CD4-positive, alpha-beta T cell treated with Interleukin-17A for 1 hour (primary cell): ENCODE results near the gene QRICH2.
"Not testable (repeated sequence)": the region's sequence is repeated elsewhere in the genome, so short reads cannot be mapped to it uniquely, and the experiment has no call there.

Source experiments
- DNase-seq: peaks from one replicate; pipeline ENCODE4 v3.0.0-alpha.2; 2020

The QRICH2 gene

DNA sequence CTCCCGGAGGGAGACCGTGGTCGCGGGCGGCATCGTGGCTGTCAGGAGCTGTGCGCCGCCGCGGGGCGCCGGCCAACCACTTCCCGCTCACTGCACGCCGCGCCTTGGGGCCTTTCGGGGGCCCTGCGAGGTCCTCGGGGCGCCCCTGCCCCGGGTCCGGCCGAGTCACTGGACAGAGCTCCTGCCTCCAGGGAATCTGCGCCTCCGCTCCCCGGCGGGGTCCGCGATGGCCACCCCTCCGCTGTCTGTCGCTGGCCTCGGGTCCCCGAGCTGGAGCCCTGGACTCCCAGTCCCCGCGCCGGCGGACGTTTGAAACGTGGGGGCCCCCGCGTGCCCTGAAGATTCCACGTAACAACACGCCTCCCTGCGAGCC, at the start of gene QRICH2:
Gene QRICH2 (minus strand): TSS at position 311 of the 373 bp plus-strand sequence. CDS start 278 bp downstream, at position 33.
- no peak for DNase-seq

DNA sequence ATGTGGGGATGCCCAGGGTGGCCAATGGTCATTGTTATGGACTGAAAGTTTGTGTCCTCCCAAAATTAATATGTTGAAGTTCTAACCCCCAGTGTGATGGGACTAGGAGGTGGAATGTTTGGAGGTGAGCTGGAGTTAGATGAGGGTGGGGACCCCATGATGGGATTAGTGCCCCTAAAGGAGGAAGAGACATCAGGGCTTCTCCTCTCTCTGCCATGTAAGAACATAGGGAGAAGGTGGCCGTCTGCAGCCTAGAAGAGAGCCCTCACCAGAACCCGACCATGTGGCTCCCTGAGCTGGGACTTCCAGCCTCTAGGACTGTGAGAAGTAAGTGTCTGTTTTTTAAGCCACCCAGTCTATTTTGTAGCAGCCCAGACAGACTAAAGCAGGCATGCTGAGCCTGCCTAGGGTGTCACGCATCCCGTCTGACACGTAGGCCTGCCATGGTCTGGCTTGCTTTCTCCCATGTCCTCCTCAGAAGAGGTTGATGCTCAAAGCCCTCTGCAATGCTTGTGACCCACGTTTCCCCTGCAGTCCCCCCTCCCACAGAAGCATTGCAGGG, 49.6 kb upstream of the QRICH2 start:
- no peak for DNase-seq

DNA sequence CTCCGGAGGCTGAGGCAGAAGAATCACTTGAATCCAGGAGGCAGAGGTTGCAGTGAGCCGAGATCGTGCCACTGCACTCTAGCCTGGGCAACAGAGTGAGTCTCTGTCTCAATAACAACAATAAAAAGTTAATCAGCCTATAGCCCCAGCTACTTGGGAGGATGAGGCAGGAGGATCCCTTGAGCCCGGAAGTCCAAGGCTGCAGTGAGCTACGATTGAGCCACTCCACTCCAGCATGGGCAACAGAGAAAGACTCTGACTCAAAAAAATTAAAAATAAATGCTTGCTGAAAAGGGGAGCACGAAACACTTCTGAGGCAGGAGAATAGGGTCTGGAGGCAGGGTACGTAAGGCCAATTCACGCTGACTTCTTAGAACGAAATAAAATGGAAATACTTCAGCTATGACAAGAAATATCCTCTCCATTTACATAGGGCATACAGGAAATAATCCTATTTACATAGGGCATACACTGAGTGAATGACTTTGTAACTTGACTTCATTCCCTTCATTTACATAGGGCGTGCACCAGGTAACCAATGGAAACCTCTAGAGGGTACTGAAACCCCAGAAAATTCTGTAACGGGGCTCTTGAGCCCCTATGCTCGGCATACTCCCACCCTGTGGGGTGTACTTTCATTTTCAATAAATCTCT, 48.9 kb upstream of the QRICH2 start:
- DNase-seq, result no peak

DNA sequence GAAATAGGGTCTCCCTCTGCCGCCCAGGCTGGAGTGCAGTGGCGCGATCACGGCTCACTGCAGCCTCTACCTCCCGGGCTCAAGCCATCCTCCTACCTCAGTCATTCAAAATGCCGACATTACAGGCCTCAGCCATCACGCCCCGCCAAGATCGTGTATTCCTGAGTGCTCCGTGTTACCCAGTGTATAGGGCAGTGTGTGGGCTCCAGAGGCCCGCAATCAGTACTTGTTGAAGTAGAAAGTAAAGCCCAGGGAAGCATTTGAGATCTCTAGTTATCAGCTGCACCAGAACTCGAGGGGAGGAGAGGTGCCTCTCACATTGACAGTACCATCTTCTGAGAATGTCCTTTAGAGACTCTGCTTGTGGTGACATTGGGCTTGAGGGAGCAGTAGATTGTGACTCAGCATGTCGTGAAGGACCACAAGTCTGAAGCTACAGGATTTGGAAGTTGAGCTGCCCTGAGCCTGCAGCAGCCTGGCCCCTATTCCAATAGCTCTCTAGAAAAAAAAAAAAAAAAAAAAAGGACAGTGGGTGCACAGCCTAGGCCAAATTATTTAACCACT, 46.8 kb upstream of the QRICH2 start:
- no peak for DNase-seq

DNA sequence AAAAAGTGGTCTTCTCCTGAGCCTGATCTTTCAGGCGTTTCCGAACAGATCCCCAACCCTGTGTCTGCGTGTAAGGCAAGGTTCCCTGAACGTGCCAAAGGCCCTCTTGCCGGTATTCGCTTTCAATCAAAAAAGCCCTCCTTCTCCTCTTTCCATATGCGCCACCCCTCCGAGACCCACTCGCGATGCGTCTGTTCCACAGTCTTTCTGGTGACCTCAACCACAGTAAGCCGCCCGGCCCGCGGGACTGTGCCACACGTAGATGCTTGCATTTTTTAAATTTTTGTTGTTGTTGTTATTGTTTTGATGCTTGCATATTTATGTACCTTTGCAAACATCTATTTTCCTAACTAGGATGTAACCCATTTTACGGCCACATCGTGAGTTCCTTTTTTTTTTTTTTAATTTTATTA, 46.2 kb upstream of the QRICH2 start:
- DNase-seq, result no peak

- peak; percentile 88 for DNase-seq
These were observed 45.7 kb upstream of the QRICH2 start, which contains the start of gene PRPSAP1 for GRCh38 chr17:76353599-76354316. PRPSAP1 (minus strand) TSS chr17:76353916; CDS start chr17:76353703, 213 bp downstream.

- peak; percentile 0 for DNase-seq
These were observed 45.0 kb upstream of the QRICH2 start for GRCh38 chr17:76353004-76353598.

DNA sequence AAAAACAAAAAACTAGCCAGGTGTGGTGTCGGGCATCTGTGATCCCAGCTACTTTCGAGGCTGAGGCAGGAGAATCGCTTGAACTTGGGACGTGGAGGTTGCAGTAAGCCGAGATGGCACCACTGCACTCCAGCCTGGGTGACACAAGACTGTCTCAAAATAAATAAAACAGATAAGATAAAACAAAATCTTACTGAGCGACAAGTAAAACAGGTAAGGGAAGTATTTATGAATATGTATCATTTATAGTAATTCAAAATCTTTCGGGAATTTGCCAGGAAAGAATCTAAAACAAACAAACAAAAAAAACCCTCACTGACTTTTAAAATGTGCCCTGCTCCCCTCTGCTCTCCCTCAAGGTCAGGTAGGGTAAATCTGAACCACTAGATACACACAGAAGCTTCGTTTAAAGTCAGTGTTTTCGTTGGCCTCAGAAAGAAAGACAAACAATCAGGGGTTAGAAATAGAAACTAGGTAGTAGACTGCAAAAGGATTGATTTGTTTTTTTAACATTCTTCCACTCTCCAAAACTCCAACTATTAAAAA, 43.5 kb upstream of the QRICH2 start:
- DNase-seq, result no peak

GRCh38 chr17:76350463-76350862, 42.4 kb upstream of the QRICH2 start:
- no peak for DNase-seq

DNA sequence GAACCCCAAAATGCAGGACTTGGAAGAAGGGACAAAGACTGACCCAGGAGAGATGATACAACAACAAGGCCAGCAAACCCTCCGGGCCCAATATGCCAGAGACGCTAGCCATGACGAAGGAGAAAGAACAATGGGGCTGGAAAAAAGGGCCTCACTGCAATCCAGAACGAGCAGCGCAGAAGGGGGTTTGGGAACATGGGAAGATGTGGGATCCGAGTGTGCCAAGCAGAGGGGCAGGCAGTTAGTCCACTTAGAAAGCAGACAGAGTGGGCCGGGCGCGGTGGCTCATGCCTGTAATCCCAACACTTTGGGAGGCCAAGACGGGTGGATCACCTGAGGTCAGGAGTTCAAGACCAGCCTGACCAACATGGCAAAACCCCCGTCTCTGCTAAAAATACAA, 38.9 kb upstream of the QRICH2 start:
- DNase-seq, result not testable (repeated sequence)

DNA sequence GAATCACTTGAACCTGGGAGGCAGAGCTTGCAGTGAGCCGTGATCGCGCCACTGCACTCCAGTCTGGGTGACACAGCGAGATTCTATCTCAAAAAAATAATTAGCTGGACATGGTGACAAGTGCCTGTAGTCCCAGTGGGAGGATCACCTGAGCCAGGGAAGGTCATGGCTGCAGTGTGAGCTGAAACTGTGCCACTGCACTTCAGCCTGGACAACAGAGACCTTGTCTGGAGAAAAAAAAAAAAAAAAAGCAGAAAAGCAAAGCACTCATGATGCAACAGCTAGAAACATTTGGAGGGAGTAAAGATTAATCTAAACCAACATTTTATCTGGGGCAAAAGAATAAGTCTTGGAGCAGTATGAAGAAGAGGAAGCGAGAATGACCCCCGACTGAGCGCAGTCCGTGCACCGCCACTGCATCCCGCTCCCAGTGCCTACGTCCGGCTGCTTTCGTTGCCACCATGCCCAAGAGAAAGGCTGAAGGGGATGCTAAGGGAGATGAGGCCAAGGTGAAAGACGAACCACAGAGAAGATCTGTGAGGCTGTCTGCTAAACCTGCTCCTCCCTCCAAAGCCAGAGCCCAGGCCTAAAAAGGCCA, 37.4 kb upstream of the QRICH2 start:
- no peak for DNase-seq

DNA sequence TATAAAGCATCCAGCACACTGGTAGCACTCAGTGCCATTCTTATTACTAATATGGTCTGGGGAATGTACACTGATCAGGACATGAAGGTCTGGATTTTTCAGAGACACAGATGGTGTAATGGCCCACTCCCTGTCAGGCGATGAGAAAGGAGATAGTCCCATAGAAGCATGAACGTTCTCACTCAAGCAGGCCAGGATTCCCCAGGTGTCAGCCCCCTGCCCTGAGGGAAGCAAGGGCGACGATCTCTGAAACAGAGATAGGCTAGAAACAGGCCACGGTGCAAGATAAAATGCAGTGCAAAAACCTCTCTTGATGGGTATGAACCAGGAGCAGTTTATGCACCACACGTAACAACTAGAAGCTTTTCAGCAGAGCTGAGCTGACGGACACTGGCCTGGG, 35.0 kb upstream of the QRICH2 start:
- no peak for DNase-seq

GRCh38 chr17:76341301-76341700, 33.2 kb upstream of the QRICH2 start:
- no peak for DNase-seq

GRCh38 chr17:76337413-76337777, 29.3 kb upstream of the QRICH2 start:
- no peak for DNase-seq

DNA sequence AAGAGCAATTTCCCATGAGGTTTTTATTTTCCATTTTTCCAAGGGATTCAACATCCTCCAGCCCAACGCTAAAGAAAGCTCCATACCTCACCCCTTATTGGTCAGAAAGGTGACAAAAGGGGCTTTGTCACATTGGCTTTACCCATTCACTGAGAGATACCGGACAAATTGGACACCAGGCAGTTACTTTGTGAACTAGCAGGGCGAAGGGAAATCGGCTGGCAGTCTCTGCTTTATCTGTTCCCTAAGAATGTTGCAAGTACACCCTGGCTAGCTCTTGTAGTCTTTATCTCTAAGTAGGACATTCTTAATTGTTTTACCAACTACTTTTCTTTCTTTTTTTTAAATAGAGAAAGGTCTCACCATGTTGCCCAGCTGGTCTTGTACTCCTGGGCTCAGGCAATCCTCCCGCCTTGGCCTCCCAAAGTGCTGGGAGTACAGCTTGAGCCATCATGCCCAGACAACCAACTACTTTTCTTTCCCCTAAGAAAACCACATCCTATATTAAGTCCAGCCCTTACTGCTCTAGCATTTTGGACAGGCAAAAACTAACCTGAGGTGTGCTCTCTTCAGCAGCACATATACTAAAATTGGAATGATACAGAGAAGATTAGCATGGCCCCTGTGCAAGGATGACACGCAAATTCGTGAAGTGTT, 28.8 kb upstream of the QRICH2 start:
- DNase-seq, result no peak

DNA sequence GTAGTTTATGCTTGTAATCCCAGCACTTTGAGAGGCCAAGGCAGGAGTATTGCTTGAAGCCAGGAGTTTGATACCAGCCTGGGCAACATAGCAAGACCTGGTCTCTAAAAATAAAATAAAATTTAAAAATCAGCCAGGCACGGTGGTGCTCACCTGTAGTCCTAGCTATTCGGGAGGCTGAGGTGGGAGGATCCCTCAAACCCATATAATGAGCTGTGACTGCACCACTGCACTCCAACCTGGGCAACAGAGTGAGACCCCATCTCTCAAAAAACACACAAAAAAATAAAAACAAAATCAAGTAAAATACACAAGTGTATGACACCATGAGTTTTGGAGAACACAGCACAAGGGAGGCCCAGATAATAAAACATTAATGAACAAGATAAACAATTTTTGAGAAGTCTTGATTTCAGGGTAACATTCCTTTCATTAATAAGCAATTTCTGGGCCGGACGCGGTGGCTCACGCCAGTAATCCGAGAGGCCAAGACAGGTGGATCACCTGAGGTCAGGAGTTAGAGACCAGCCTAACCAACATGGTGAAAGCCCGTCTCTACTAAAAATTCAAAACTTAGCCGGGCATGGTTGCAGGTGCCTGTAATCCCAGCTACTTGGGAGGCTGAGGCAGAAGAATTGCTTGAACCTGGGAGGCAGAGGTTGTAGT, 27.8 kb upstream of the QRICH2 start:
- no peak for DNase-seq

DNA sequence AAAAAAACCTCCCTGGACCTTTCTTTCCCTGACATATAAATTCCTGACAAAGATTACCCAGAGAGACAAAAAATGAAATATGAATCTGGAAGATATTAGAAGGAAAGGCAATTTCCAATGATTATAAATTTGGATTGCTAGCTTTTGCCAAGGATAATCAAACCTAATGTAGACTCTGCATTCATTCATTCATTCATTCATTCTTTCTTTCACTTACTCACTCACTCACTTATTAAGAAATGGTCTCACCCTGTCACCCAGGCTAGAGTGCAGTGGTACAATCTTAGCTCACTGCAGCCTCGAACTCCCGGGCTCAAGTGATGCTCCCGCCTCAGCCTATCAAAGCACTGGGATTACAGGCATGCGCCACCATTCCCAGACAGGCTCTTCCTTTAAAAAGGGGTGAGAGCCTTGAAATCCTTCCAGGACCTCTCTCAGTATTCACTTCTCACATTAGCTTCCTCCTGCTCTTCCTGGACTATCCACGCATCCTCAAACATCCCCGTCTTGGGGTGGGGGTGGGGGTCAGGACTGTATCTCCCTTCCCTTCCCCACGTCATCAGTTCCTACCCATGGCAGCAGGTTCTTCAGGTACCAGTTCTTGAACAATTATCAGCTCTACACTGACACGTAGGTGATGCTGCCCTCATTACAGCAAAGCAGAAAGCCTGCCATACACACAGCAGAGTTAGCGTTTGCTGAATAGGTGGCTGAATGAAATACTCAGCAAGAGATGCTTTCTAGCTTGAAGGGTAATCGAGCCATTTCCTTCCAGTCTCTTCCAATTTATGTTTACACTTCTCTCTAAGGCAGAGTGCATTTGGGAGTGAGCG, 25.8 kb upstream of the QRICH2 start:
- no peak for DNase-seq

DNA sequence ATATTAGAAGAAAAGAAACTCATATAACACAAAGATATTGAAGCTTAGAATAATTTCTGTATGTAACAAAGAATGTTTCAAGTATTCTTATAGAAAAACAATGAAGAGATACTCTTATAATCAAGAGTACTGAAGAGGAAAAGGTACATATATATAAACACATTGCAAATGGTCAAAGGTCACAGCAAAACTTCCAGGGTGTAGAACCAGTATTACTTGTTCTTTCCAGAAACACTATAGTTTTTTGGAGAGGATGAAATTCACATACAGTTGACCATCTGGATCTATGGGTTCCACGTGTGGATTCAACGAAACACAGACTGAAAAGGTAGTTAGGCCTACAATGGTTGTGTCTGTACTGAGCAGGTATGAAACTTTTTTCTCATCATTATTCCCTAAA, 23.0 kb upstream of the QRICH2 start:
- DNase-seq, result no peak

- no peak for DNase-seq
These were observed 21.6 kb upstream of the QRICH2 start for GRCh38 chr17:76329664-76330063.

GRCh38 chr17:76327696-76328095, 19.6 kb upstream of the QRICH2 start:
- DNase-seq, result peak; percentile 9

GRCh38 chr17:76326306-76326705, 18.2 kb upstream of the QRICH2 start:
- DNase-seq, result no peak
